OCI-LY7 (cell line): Measurements from ENCODE around the gene DDX19B. TPM values are rescaled to one million over a fixed set of nuclear protein-coding genes. Genes with fewer than 3 reads are reported as not detected.
A peak's percentile ranks its signal among the peaks of the same experiment; 100 is the strongest.

Experiments used
- BruUV-seq: library from RNA; stranded (reverse); fragments of 400-500 nt; replicated peaks from 2 replicates; lab custom pipeline; 2021; lab: Mats Ljungman, UMichigan
- CTCF ChIA-PET: fragments of 300-600 bp; sonication (Branson Sonifier 250); formaldehyde crosslinking; loops from one replicate; lab custom pipeline; 2022; ENCODE audit warnings: antibody characterized with exemption; ENCODE audit not compliant: unreplicated experiment; lab: Charles Lee
- POLR2A ChIA-PET: fragments of 300-600 bp; sonication (Branson Sonifier 250); formaldehyde crosslinking; loops from one replicate; lab custom pipeline; 2022; ENCODE audit warnings: antibody characterized with exemption; lab: Charles Lee
- DNase-seq: peaks from one replicate; pipeline ENCODE4 v3.0.0-alpha.2; 2015; ENCODE audit warnings: low spot score
- H2AFZ ChIP-seq: fragments of 200-600 bp; sonication (generic), shearing (Covaris generic); 2 replicates; pipeline ENCODE4 v1.6.1; 2014; ENCODE audit warnings: mild to moderate bottlenecking, antibody characterized with exemption, low read length, moderate library complexity
- H3K27ac ChIP-seq: fragments of 200-600 bp; sonication (generic); 2 replicates; pipeline ENCODE4 v1.5.1; 2014; ENCODE audit warnings: mixed run types, low read depth, mild to moderate bottlenecking, moderate library complexity, low read length, inconsistent platforms; ENCODE audit not compliant: poor library complexity, severe bottlenecking
- H3K36me3 ChIP-seq: fragments of 200-600 bp; sonication (generic); 2 replicates; pipeline ENCODE4 v1.6.1; 2014; ENCODE audit warnings: mild to moderate bottlenecking, antibody characterized with exemption, low read length, moderate library complexity, mixed read lengths; ENCODE audit not compliant: insufficient read depth
- H3K4me1 ChIP-seq: fragments of 200-600 bp; sonication (generic); 2 replicates; pipeline ENCODE4 v1.5.1; 2014; ENCODE audit warnings: mild to moderate bottlenecking, low read length; ENCODE audit not compliant: insufficient read depth, poor library complexity, severe bottlenecking
- H3K4me2 ChIP-seq: fragments of 200-600 bp; sonication (generic); 2 replicates; pipeline ENCODE4 v1.6.1; 2014; ENCODE audit warnings: mild to moderate bottlenecking, low read length
- H3K4me3 ChIP-seq: fragments of 200-600 bp; sonication (generic); 2 replicates; pipeline ENCODE4 v1.5.1; 2014; ENCODE audit warnings: mild to moderate bottlenecking, low read depth, low read length; ENCODE audit not compliant: poor library complexity, severe bottlenecking
- H3K79me2 ChIP-seq: fragments of 200-600 bp; sonication (generic); 2 replicates; pipeline ENCODE4 v1.6.1; 2016; ENCODE audit warnings: low read depth, mild to moderate bottlenecking, low read length, moderate library complexity, mixed read lengths; ENCODE audit not compliant: insufficient read depth
- H3K9me2 ChIP-seq: fragments of 200-600 bp; sonication (generic); 2 replicates; pipeline ENCODE4 v1.6.1; 2016; ENCODE audit warnings: mild to moderate bottlenecking, low read length, mixed read lengths; ENCODE audit not compliant: insufficient read depth
- H3K9me3 ChIP-seq: fragments of 200-600 bp; sonication (generic); 2 replicates; pipeline ENCODE4 v1.6.1; 2014; ENCODE audit warnings: mild to moderate bottlenecking, mixed run types, low read length, mixed read lengths
- H4K20me1 ChIP-seq: fragments of 200-600 bp; sonication (generic); 2 replicates; pipeline ENCODE4 v1.6.1; 2014; ENCODE audit warnings: mild to moderate bottlenecking, antibody characterized with exemption, low read length, moderate library complexity, mixed read lengths; ENCODE audit not compliant: insufficient read depth
- EZH2phosphoT487 ChIP-seq: fragments of 200-600 bp; sonication (generic); IDR thresholded peaks from 2 replicates; pipeline ENCODE4 v1.6.1; 2018; ENCODE audit warnings: low read depth, borderline replicate concordance, mild to moderate bottlenecking, mixed run types, antibody characterized with exemption, low read length, moderate library complexity, mixed read lengths
- intact Hi-C: fragments of 100-400 bp; cut with micrococcal nuclease; formaldehyde crosslinking; loops from one replicate; pipeline ENCODE4 v1.10.0; 2022; ENCODE audit not compliant: unreplicated experiment
- total RNA-seq, 2 experiments: library from RNA; depleted of rRNA in 1 of 2; stranded (reverse); fragments of >200 nt in 1 of 2; shearing (Covaris generic) in 1 of 2; gene quantifications; 2 replicates each; pipeline ENCODE4 v1.2.3, GENCODE V29; 2014 to 2022
- TF ChIP-seq, protein P1 (sequence below): fragments of 200-600 bp; sonication (generic); conservative IDR thresholded peaks from 2 replicates; pipeline ENCODE4 v1.5.1; 2014; ENCODE audit warnings: mild to moderate bottlenecking, antibody characterized with exemption, low read length, moderate library complexity, mixed read lengths

Gene DDX19B
- total RNA-seq, 2 experiments from 2014 or later = 18.7 to 22.8 TPM

DNA sequence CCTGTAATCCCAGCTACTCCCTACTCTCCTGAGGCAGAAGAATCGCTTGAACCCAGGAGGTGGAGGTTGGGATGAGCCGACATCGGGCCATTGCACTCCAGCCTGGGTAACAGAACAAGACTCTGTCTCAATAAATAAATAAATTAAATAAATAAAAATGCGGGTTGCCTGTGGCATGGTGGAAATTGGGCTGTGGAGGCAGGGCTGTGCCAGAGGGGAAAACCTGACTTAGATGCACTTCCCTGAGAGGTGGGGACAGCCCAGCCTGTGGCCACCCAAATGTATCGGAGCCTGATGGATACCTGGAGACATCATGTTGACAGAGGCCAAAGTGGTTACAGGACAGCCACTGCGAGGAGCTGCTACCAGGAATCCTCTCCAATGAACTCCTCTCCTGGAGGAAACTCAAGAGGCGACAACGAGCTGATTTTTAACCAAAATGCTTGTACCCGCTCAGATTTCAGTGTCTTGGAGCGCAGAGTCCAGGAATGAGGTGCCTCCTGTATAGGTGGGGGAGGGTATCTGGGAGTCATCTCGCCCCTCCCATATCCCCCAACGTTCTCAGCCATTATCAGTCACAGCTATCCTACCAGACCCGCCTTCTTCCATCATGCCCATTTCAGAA is 80.0 kb downstream of the DDX19B start:
- POLR2A ChIA-PET = interaction anchor here (0.6 to 2.8 kb wide), 3 partner anchors 24 to 75 kb away, joined by 3 to 14 read pairs (median 3); partner anchors contain the start of gene FCSK
- no TSS peak for BruUV-seq
- no peak overlapping the region for H2AFZ ChIP-seq
- TF ChIP-seq EZH2phosphoT487 = no peak
- TF ChIP-seq, protein P1, sequence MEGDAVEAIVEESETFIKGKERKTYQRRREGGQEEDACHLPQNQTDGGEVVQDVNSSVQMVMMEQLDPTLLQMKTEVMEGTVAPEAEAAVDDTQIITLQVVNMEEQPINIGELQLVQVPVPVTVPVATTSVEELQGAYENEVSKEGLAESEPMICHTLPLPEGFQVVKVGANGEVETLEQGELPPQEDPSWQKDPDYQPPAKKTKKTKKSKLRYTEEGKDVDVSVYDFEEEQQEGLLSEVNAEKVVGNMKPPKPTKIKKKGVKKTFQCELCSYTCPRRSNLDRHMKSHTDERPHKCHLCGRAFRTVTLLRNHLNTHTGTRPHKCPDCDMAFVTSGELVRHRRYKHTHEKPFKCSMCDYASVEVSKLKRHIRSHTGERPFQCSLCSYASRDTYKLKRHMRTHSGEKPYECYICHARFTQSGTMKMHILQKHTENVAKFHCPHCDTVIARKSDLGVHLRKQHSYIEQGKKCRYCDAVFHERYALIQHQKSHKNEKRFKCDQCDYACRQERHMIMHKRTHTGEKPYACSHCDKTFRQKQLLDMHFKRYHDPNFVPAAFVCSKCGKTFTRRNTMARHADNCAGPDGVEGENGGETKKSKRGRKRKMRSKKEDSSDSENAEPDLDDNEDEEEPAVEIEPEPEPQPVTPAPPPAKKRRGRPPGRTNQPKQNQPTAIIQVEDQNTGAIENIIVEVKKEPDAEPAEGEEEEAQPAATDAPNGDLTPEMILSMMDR = no peak
- no peak overlapping the region for H3K27ac ChIP-seq
- H4K20me1 ChIP-seq = peaks cover 7% of the 10 kb centered on the region; the same call in 1 of the 2 replicates
- no peak for DNase-seq
- no peaks in the 10 kb centered on the region for H3K9me2 ChIP-seq
- intact Hi-C loops = no loop called here
- H3K4me3 ChIP-seq = no peak overlapping the region
- peaks cover 26% of the 10 kb centered on the region; the same call in 1 of the 2 replicates for H3K79me2 ChIP-seq
- H3K4me2 ChIP-seq = peak overlapping the region; percentile 95; the same call in 1 of the 2 replicates
- H3K36me3 ChIP-seq = peaks cover 62% of the 10 kb centered on the region
- CTCF ChIA-PET = no interaction called here
- peaks cover 17% of the 10 kb centered on the region for H3K4me1 ChIP-seq
- no peaks in the 10 kb centered on the region for H3K9me3 ChIP-seq

DNA sequence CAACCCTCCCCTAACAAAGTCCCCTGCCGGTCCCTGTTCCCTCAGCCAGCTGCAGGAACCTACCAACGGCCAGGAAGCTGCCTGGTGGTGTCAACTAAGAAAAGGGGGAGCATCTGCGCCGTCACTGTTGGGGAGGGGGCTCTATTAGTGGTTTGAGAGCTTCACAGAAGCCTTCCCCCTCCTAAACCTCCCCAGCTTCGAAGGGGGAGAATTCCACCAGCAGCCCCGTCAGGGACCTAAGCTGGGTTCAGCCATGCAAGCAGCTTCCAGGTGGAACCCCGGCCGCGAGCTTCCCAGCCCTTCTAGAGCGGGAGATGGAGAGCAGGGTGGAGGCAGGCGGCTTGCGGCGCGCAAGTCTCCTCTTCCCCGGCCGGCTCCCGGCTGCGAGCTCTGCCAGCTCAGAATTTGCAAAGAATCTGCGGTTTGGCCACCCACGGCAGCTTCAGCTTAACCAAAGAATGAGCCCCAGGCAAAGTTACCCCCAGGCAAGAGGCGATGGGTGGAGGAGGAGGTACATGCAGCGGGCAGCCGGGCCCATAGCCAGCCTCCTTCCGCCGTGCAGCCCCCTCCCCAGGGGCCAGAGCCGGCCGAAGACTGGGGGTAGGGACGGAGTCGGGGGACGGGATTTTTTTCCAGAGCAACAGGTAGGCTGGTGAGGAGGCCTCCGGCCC is 81.4 kb downstream of the DDX19B start:
- ChIA-PET POLR2A (interaction anchor here (0.6 to 2.8 kb wide), 17 partner anchors 11 to 1512 kb away, joined by 3 to 14 read pairs (median 4); partner anchors contain the start of genes AARS1, COG4, DDX19A and FCSK), CTCF (interaction anchor here (0.6 to 1.2 kb wide), 6 partner anchors 11 to 145 kb away, joined by 3 to 4 read pairs (median 4); partner anchors contain the start of gene FCSK)
- peak; percentile 74 for DNase-seq
- Histone ChIP-seq H3K4me3 (peak overlapping the region; percentile 89), H3K27ac (peak overlapping the region; percentile 84), H3K4me1 (peaks cover 17% of the 10 kb centered on the region), H3K9me2 (no peaks in the 10 kb centered on the region), H3K79me2 (peaks cover 26% of the 10 kb centered on the region; the same call in 1 of the 2 replicates), H4K20me1 (peaks cover 5% of the 10 kb centered on the region; the same call in 1 of the 2 replicates), H3K4me2 (peak overlapping the region; percentile 95), H2AFZ (no peak overlapping the region; the same call in 1 of the 2 replicates), H3K36me3 (peaks cover 59% of the 10 kb centered on the region), H3K9me3 (no peaks in the 10 kb centered on the region)
- BruUV-seq = no TSS peak
- TF ChIP-seq EZH2phosphoT487 = no peak
- TF ChIP-seq, protein P1 = no peak
- intact Hi-C loops = loop anchor here (1.0 to 5.0 kb wide), 2 partner anchors 92 to 143 kb away; partner anchors contain the start of genes COG4 and SF3B3
